ENCODE measurements around the gene TEX13D. TPM values are rescaled to one million over a fixed set of nuclear protein-coding genes. Genes with fewer than 3 reads are reported as not detected.
"Not testable (repeated sequence)": the region's sequence is repeated elsewhere in the genome, so short reads cannot be mapped to it uniquely, and the experiment has no call there.

The TEX13D gene
- total RNA-seq: not detected
- long read RNA-seq: 0 reads

- intact Hi-C loops (cut with DNase I): no loop called here
- DNase-seq (ENCODE audit: missing footprints): no peak
Observed at GRCh38 chrX:124332481-124333424, at the start of gene TEX13D. TEX13D (plus strand) TSS chrX:124332660; CDS start chrX:124332918, 258 bp downstream.

GRCh38 chrX:124289443-124289842 lies 43.0 kb upstream of the TEX13D start:
- ATAC-seq (no peak), DNase-seq (ENCODE audit: missing footprints) (no peak)
- intact Hi-C loops (cut with DNase I): no loop called here

More at GRCh38 chrX:124332481-124333424, at the start of gene TEX13D:
- no peak for ATAC-seq

GRCh38 chrX:124293810-124294209 lies 38.6 kb upstream of the TEX13D start:
- DNase-seq (ENCODE audit: missing footprints): no peak
- no peak for ATAC-seq
- intact Hi-C loops (cut with DNase I): no loop called here

GRCh38 chrX:124299323-124299722 lies 33.1 kb upstream of the TEX13D start:
- ATAC-seq; intact Hi-C loops (cut with DNase I); DNase-seq (ENCODE audit: missing footprints): not testable (repeated sequence)

- intact Hi-C loops (cut with DNase I): no loop called here
- no peak for DNase-seq (ENCODE audit: missing footprints)
- no peak for ATAC-seq
Observed at GRCh38 chrX:124300405-124300804, 32.1 kb upstream of the TEX13D start.

GRCh38 chrX:124307253-124307907 lies 25.1 kb upstream of the TEX13D start:
- DNase-seq (ENCODE audit: missing footprints) (no peak), ATAC-seq (no peak)
- intact Hi-C loops (cut with DNase I): no loop called here

- intact Hi-C loops (cut with DNase I): no loop called here
- DNase-seq (ENCODE audit: missing footprints): no peak
- ATAC-seq: no peak
Observed at GRCh38 chrX:124325732-124326131, 6.7 kb upstream of the TEX13D start.

GRCh38 chrX:124328765-124329164 lies 3.7 kb upstream of the TEX13D start:
- DNase-seq (ENCODE audit: missing footprints) (no peak), ATAC-seq (no peak)
- intact Hi-C loops (cut with DNase I): no loop called here

GRCh38 chrX:124333862-124334261 lies 1.4 kb downstream of the TEX13D start:
- DNase-seq (ENCODE audit: missing footprints) (no peak), ATAC-seq (no peak)
- intact Hi-C loops (cut with DNase I): no loop called here

GRCh38 chrX:124334555-124334954 lies 2.1 kb downstream of the TEX13D start:
- ATAC-seq; DNase-seq (ENCODE audit: missing footprints); intact Hi-C loops (cut with DNase I): not testable (repeated sequence)

- DNase-seq (ENCODE audit: missing footprints) (no peak), ATAC-seq (no peak)
- intact Hi-C loops (cut with DNase I): no loop called here
Observed at GRCh38 chrX:124335598-124335997, 3.1 kb downstream of the TEX13D start.

- ATAC-seq (no peak), DNase-seq (ENCODE audit: missing footprints) (no peak)
- intact Hi-C loops (cut with DNase I): no loop called here
Observed at GRCh38 chrX:124337916-124338315, 5.5 kb downstream of the TEX13D start.

- ATAC-seq (no peak), DNase-seq (ENCODE audit: missing footprints) (no peak)
- intact Hi-C loops (cut with DNase I): no loop called here
Observed at GRCh38 chrX:124338733-124339514, 6.5 kb downstream of the TEX13D start.

- no peak for ATAC-seq
- DNase-seq (ENCODE audit: missing footprints): no peak
- intact Hi-C loops (cut with DNase I): no loop called here
Observed at GRCh38 chrX:124341396-124342132, 9.1 kb downstream of the TEX13D start.

GRCh38 chrX:124342174-124342867 lies 9.9 kb downstream of the TEX13D start:
- DNase-seq (ENCODE audit: missing footprints) (no peak), ATAC-seq (no peak)
- intact Hi-C loops (cut with DNase I): no loop called here

- ATAC-seq (no peak), DNase-seq (ENCODE audit: missing footprints) (no peak)
- intact Hi-C loops (cut with DNase I): no loop called here
Observed at GRCh38 chrX:124343016-124343415, 10.6 kb downstream of the TEX13D start.

GRCh38 chrX:124344246-124344645 lies 11.8 kb downstream of the TEX13D start:
- DNase-seq (ENCODE audit: missing footprints) (no peak), ATAC-seq (no peak)
- intact Hi-C loops (cut with DNase I): no loop called here
